AG04449 (cell line): ENCODE results near the gene PTPN4.

ENCODE experiments used
- CTCF ChIA-PET: fragments of 350-600 bp; formaldehyde crosslinking; extraction: SDS; loops from one replicate; lab custom pipeline; 2021; ENCODE audit warnings: antibody characterized with exemption; lab: Yijun Ruan, JAX
- POLR2A ChIA-PET: fragments of 400-600, 350-600 bp; formaldehyde crosslinking; extraction: SDS; loops from one replicate; lab custom pipeline; 2020; ENCODE audit warnings: antibody characterized with exemption, inconsistent platforms; lab: Yijun Ruan, JAX
- DNase-seq: peaks from one replicate; pipeline ENCODE4 v3.0.0-alpha.2; 2010; ENCODE audit warnings: low read depth, low spot score
- H3K4me3 ChIP-seq: 2 replicates; pipeline ENCODE4 v1.5.1; 2011; ENCODE audit warnings: low read depth, mild to moderate bottlenecking, control low read depth, low read length
- TF ChIP-seq, protein P1 (sequence below): IDR thresholded peaks from one replicate; pipeline ENCODE4 v1.5.1; 2011; ENCODE audit warnings: mild to moderate bottlenecking, moderate library complexity, low read length, control low read depth, inconsistent platforms; ENCODE audit not compliant: insufficient read depth; ENCODE audit errors: missing control alignments

The PTPN4 gene

DNA sequence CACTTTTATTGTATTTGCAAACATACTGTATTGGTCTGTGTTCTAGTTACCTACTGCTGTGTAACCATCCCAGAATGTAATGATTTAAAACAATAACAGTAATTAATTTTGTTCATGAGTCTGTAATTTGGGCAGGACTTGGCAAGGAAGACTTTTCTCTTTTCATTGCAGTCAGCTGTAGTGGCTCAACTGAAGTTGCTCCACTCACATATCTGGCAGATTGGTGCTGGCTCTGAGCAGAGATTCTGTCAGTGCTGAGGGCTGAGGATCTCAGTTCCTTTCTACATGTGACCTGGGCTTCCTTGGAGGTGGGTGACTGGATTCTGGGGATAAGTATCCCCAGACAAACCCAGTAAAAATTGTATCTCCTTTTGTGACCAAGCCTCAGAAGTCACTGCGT is 26.6 kb downstream of the PTPN4 start:
- CTCF ChIA-PET, result no interaction called here
- TF ChIP-seq, protein P1, sequence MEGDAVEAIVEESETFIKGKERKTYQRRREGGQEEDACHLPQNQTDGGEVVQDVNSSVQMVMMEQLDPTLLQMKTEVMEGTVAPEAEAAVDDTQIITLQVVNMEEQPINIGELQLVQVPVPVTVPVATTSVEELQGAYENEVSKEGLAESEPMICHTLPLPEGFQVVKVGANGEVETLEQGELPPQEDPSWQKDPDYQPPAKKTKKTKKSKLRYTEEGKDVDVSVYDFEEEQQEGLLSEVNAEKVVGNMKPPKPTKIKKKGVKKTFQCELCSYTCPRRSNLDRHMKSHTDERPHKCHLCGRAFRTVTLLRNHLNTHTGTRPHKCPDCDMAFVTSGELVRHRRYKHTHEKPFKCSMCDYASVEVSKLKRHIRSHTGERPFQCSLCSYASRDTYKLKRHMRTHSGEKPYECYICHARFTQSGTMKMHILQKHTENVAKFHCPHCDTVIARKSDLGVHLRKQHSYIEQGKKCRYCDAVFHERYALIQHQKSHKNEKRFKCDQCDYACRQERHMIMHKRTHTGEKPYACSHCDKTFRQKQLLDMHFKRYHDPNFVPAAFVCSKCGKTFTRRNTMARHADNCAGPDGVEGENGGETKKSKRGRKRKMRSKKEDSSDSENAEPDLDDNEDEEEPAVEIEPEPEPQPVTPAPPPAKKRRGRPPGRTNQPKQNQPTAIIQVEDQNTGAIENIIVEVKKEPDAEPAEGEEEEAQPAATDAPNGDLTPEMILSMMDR, result no peak
- no peak for DNase-seq
- POLR2A ChIA-PET, result no interaction called here
- H3K4me3 ChIP-seq, result no peak overlapping the region

DNA sequence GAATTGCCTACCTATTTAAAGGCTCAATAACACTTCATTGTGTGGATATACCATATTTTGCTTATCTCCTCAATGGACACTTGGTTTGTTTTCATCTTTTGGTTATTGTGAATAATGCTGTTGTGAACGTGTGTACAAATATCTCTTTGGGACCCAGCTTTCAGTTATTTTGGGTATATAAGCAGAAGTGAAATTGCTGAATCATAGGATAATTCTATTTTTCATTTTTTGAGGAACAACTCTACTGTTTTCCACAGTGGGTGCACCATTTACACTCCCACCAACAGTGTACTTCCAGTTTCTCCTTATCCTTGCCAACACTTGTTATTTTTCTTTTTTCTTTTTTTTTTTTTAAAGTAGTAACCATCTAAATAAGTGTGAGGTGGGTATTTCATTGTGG is 29.0 kb downstream of the PTPN4 start:
- H3K4me3 ChIP-seq, result no peak overlapping the region
- no peak for DNase-seq
- TF ChIP-seq, protein P1, result no peak
- ChIA-PET CTCF (no interaction called here), POLR2A (no interaction called here)

DNA sequence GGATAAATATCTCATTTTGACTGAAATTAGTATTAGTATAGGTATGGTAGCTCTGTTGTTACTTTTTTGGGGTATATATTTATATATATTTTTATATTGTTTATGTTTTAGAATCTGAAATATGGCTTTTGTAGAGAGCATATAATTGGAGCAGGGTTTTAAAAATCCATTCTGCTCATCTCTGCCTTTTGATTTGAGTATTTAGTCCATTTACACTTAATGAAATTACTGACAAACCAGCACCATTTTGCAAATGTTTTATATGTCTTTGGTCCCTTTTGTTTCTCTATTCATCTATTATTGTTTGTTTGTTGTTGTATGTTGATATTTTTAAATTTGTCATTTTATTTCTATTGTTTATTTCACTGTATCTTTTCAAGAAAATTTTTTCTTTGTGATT is 30.7 kb downstream of the PTPN4 start:
- TF ChIP-seq, protein P1, result no peak
- CTCF ChIA-PET, result no interaction called here
- POLR2A ChIA-PET, result no interaction called here
- no peak for DNase-seq
- no peak overlapping the region for H3K4me3 ChIP-seq

DNA sequence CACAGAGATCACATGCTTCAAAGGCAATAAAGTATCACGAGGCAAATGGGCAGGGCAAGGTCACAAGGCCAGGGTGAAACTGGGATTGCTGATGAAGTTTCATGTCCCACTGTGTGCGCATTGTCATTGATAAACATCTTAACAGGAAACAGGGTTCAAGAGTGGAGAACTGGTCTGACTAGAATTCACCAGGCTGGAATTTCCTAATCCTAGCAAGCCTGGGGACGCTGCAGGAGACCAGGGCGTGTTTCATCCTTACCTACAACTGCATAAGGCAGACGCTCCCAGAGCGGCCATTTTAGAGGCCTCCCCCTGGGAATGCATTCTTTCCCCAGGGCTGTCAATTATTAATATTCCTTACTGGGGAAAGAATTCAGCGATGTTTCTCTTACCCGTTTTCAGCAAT is 33.2 kb downstream of the PTPN4 start:
- ChIA-PET POLR2A (no interaction called here), CTCF (no interaction called here)
- H3K4me3 ChIP-seq, result no peak overlapping the region
- TF ChIP-seq, protein P1, result no peak
- DNase-seq, result no peak

DNA sequence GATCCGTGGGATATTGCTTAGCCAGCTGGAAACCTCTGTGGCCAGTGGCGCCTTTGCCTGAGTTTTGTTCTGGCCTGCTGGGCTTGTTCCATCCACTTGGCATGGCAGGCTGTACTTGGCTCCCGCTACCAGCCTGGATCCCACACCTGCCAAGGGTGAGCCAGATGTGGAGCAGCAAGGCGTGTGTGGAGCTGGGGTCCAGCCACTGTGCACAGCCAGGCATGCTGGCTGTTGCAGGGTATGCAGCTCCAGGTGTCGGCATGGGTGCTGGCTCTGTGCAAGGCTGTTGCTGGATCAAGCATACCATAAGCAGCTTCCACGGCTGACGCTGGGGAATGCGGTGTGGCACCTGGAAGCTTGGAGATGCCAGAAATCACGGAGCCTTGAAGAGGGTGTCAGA is 34.5 kb downstream of the PTPN4 start:
- no peak overlapping the region for H3K4me3 ChIP-seq
- ChIA-PET POLR2A (no interaction called here), CTCF (no interaction called here)
- TF ChIP-seq, protein P1, result no peak
- no peak for DNase-seq

DNA sequence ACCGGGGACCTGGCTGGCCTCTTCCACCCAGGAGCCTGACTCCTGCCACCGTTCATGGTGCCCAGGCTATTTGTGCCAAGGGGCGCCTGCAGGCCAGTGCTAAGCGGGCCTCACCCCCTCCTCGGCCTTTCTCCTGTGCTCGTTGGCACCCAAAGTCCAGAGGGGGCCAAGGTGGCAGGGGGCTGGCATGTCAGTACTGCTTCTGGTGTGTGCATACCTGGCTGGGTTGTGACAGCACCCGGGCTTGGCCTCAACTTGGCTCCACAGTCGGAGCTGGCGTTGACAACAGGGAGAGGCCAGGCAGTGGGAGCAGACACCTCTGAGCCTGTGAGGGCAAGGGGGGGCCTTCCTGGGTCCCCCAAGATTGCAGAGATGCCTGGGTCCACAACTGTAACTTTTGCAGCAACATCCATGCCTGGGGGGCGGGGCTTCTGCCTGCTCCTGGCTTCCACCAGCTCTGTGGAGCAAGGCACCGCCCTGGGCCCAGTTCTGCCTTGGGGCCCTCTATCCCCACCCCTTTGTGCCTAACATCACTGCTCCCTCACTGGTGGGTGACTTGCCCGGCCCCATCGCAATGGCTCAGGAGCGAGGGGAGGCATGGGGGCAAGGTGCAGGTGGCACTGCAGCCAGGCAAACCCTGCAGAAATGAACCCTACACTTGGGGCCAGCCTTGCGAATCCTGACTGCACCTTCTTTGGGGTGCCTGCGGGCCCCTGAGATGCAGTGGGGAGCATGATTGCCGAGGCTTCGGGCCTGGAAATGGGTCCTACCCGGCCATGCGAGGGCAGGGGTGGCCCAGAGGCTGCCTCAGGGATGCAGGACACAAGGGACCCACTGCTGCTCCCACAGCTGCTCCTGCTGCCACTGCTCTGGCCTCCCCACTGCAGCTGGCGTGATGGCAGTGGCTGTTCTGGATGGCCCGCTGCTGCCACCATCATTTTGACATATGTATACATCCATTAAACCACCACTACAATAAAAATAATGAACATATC is 35.9 kb downstream of the PTPN4 start:
- DNase-seq, result no peak
- TF ChIP-seq, protein P1, result no peak
- ChIA-PET CTCF (no interaction called here), POLR2A (no interaction called here)
- H3K4me3 ChIP-seq, result no peak overlapping the region
